ENCODE measurements around the gene AGR3.

DNA sequence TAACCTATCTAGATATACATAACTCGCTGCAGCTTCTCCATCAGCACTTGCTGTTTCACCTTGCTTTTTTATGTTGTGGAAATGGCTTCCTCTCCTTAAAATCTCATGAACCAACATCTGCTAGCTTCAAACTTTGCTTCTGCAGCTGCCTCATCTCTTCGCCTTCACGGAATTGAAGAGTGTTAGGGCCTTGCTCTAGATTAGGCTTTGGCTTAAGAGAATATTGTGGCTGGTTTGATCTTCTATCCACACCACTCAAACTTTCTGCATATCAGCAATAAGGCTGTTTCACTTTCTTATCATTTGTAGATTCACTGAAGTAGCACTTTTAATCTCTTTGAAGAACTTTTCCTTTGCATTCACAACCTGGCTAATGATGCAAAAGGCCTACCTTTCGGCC, 49.2 kb upstream of the AGR3 start:
- no peak for TF ChIP-seq CTCF (IDR thresholded peaks at IDR 0.05; ENCODE audit: poor library complexity, severe bottlenecking)
- no peak for TF ChIP-seq SMC3 (conservative IDR thresholded peaks at IDR 0.05; ENCODE audit: poor library complexity)
- no peak for TF ChIP-seq TAF1 (IDR thresholded peaks at IDR 0.05; ENCODE audit: low read depth)
- no peak for TF ChIP-seq EP300 (conservative IDR thresholded peaks at IDR 0.05; ENCODE audit: poor library complexity, severe bottlenecking)
- TF ChIP-seq POLR2AphosphoS5 (IDR thresholded peaks at IDR 0.05) = no peak
- no peak for TF ChIP-seq REST (IDR thresholded peaks at IDR 0.05; ENCODE audit: borderline replicate concordance)

Measured in neural cell (in vitro differentiated cells).